GM03348 (cell line): ENCODE results near the gene RELT.
"Not testable (repeated sequence)": the region's sequence is repeated elsewhere in the genome, so short reads cannot be mapped to it uniquely, and the experiment has no call there.

ENCODE experiments used
- DNase-seq: peaks from one replicate; pipeline ENCODE4 v3.0.0; 2012; ENCODE audit warnings: low spot score

Gene RELT

GRCh38 chr11:73436859-73437258 lies 60.7 kb downstream of the RELT start:
- DNase-seq = not testable (repeated sequence)

- DNase-seq = peak; percentile 39
Measured at GRCh38 chr11:73439002-73439843, 63.0 kb downstream of the RELT start.

DNA sequence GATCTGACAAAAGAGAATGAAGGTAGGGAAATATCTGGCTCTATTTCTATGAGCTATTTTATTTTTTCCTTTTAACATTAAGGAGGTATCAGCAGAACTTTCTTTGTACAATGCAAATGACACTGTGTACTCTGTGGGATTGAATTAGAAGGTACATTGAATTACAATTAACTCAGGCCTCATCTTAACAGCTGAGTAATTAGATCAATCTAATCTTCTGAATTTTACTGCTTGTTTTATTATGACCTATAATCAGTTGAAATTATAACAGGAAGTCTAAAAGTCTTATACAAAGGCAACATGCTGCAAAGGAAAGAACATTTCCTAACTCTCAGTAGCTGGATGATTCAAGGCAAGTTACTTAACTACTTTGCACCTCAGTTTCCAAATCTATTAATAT lies 69.8 kb downstream of the RELT start:
- DNase-seq = no peak

DNA sequence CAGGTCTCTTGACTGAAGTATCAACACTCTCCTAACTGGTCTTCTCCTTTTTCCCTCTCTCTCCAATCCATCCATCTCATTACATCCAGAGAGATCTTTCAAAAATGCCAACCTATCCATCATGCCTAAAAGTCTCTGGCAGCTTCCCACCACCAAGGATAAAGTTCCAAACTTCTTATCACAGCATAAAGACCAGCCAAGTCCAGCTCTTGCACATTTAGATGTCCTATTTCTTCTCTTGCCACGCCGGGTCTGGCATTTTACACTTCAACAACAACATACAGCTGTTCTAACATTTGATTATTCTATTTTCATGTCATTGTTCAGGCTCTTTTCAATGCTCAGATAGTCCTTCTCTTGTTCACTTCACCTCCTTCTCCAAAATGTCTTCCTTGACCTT lies 70.6 kb downstream of the RELT start:
- no peak for DNase-seq
